Measurements from ENCODE around the gene TTC19.

Gene TTC19, protein sequence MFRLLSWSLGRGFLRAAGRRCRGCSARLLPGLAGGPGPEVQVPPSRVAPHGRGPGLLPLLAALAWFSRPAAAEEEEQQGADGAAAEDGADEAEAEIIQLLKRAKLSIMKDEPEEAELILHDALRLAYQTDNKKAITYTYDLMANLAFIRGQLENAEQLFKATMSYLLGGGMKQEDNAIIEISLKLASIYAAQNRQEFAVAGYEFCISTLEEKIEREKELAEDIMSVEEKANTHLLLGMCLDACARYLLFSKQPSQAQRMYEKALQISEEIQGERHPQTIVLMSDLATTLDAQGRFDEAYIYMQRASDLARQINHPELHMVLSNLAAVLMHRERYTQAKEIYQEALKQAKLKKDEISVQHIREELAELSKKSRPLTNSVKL

GRCh38 chr17:15999141-15999973, at the start of gene TTC19, which contains the start of gene ZSWIM7:
Gene TTC19, plus strand, starts transcription at chr17:15999824. Its CDS starts 25 bp downstream, at chr17:15999849.
Gene ZSWIM7, minus strand, starts transcription at chr17:15999704. Its CDS starts 110 bp downstream, at chr17:15999594.
- DNase-seq: peak; percentile 98

- no peak for DNase-seq
Observed at GRCh38 chr17:15951368-15952047, 48.1 kb upstream of the TTC19 start.

GRCh38 chr17:15952048-15952532, 47.5 kb upstream of the TTC19 start:
- no peak for DNase-seq

DNA sequence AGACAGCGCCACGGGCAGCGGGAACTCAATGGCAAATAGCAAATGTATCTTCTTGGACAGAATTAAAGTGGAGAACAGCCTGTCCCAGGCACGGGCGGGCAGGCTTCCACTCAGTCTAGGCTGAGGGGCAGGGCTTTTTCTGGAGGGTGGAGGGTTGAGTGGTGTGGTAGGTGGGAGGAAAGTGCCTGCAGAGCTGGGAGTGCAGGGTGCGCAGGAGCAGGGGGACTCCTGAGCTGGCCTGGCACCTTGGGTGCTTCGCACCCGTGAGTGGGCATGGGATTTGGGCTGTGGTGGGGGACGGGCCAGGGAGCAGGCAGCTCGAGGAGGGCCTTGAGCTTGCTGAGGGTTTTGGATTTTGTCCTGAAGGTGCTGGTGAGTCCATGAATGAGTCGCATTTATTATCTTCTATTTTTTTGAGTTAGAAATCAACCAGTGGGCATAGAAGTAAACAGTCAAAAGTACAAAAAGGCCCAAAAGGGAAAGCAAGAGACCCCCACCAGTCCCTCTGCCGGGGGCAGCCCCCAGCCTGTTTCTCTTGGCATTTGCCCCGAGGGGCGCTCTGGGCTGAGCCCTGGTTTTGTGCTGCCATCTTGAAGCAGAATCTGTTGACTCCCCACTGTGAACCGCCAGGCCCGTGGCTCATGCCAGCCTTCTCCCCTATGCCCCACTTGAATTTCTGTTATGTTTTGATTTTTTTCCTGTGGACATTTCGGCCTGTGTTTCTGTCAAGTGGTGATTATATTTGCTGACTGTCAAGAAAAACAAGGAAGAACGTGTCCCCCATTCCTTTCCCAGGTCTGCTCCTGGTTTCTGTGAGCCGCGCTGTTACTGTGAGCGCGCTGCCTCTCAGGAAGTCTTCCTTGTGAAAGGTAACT, 46.5 kb upstream of the TTC19 start:
- DNase-seq: no peak

- DNase-seq: no peak
Observed at GRCh38 chr17:15954222-15954621, 45.4 kb upstream of the TTC19 start.

- DNase-seq: peak; percentile 94
Observed at GRCh38 chr17:15955793-15956541, 43.7 kb upstream of the TTC19 start.

DNA sequence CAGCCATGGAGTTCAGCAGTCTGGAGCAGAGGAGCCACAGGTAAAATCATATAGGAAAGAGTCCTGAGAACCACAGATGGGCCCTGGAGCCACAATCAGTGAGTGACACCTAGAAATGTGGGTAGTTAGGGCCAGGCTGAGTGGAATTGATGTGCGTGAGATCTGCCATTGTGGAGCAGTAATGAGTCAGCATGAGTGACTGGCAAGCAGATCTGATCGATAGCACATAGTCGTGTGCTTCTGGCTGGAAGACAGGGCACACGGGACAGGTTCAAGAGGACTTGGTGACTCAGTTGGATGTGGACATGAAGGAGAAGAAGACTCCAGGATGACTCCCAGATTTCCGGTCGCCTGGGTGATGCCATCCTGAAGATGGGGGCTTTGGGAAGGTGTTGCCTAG, 42.4 kb upstream of the TTC19 start:
- peak; percentile 84 for DNase-seq

DNA sequence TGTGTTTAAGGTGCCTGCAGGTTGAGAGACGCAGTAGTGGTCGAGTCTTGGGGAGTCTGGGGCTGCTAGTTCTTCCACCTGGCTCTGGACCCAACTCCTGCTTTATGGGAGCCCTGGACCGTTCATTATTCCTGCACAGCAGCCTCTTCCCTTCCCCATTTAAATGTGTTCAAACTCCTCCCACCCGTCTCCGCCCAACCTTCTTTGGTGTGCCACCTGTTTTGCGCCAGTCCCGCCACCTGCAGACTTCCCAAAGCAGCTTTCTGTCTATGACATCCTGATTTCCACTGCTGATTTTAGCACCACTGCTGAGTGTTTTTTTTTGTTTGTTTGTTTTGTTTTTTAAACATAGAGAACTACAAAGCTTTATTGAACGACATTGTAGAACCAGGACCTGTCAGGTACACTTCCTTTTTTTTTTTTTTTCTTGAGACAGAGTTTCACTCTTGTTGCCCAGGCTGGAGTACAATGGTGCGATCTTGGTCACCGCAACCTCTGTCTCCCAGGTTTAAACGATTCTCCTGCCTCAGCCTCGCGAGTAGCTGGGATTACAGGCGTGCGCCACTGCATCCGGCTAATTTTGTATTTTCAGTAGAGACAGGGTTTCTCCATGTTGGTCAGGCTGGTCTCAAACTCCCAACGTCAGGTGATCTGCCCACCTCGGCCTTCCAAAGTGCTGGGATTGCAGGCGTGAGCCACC, 41.9 kb upstream of the TTC19 start:
- DNase-seq: no peak

DNA sequence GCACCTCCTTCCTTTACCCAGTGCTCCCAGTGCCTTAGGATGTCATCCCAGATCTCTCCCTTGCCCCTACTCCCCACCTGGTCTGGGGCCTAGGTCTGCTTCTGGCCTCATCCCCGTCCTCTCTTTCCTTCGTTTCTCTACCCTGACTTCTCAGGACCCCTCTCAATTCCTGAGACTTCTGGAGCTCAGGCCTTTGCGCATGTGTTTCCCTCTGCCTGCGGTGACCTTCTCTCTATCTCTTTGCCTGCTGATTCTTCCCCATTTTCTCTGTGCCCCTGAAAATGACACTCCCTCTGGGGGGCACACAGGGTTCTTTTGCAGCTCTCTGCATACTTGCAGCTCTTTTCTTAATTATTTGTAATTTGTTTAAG, 41.2 kb upstream of the TTC19 start:
- DNase-seq: no peak

- no peak for DNase-seq
Observed at GRCh38 chr17:15963670-15964110, 35.9 kb upstream of the TTC19 start.

GRCh38 chr17:15965528-15965927, 34.1 kb upstream of the TTC19 start:
- DNase-seq: no peak

DNA sequence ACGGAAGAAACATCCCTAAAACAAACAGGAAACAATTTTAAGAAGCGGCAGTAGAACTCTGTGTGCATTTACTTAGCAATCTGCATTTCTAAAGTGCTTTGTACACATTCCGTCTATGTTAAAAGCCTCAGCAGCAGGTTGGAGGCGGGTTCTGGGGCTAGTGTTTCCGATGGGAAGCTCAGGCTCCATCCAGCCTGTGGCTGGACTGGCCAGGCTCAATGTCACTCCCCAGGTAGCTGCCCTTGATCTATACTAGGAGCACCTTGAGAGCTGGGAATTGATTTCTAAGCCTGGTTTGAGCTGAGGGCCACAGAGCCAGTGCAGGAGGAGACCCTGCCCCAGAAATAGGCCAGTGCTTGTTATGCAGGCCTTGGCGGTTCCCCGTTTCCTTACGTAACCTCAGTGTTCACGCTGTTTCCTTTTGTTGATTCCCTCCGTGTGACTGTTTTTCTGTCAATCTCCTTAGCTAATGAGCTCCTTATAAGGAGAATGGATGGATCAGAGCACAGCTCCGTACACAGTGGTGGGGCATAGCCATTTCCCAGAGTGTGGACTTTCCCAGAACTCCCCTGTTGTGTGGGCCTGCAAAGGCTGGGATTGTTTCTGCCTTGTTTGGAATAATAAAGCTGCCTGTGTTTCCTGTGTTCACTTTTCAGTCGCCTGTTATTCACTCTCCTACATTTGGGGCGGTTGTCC, 33.3 kb upstream of the TTC19 start:
- peak; percentile 69 for DNase-seq

DNA sequence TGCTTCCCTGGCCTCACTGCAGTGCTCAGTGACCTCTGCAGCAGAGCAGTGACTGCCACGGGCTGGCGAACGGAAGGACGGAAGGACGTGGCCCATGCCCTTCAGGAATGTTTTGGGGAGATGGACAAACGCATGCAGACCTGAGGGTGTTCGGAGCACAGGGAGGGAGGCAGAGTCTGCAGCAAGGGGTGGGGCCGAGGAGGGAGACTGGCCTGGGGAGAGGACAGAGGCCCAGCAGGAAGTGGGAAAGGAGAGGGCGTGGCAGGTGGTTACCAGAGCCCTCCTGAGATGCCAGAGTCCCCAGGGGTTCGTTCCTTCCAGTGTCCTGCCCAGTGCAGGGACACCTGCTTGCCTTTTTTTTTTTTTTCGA, 32.8 kb upstream of the TTC19 start:
- DNase-seq: peak; percentile 81

- no peak for DNase-seq
Observed at GRCh38 chr17:15967706-15968399, 31.8 kb upstream of the TTC19 start.

- DNase-seq: no peak
Observed at GRCh38 chr17:15969463-15969862, 30.2 kb upstream of the TTC19 start.

DNA sequence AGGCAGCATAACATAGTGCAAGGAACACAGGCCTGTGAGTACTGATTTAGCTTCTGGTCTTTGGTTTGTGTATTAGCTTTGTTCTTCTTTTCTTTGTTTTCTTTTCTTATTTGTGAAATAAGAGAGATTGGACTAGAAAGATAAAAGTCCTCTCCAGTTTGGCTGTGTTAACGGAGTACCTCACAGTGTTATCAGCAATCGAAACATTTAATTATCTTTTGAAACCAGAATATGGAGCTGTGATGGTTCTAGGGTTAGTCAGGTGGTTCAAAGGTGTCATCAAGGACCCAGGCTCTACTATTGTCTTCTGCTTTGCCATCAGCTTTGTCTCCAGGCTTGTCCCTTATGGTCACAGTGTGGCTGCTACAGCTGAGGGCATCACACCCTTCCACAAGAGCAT, 29.1 kb upstream of the TTC19 start:
- no peak for DNase-seq

GRCh38 chr17:15971098-15971678, 28.4 kb upstream of the TTC19 start:
- DNase-seq: peak; percentile 69

GRCh38 chr17:15971882-15972281, 27.7 kb upstream of the TTC19 start:
- DNase-seq: no peak

DNA sequence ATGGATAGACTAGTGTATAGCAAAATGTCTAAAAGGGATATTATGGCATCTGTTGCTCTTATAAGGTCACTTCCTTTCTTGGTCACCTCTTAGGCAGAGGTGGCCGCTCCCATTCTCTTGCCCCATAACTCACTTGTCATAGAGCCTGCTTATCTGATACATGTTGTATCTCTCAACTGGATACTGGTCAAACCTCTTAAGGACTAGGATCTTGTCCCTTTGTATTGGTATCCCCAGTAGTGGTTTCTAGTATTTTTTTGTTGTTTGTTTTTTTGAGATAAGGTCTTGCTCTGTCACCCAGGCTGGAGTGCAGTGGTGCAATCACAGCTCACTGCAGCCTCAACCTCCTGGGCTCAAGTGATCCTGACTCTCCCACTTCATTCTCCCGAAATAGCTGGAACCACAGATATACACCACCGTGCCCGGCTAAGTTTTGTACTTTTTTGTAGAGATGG, 27.1 kb upstream of the TTC19 start:
- DNase-seq: no peak

Measured in hematopoietic multipotent progenitor cell treated with erythropoietin and hydrocortisone succinate and interleukin-3 and kit ligand, for 4 days (in vitro differentiated cells).